Cardiac septum (tissue), 1 donor: ENCODE results near the gene ATG16L2. TPM values are rescaled to one million over a fixed set of nuclear protein-coding genes. Genes with fewer than 3 reads are reported as not detected.
"Not testable (repeated sequence)": the region's sequence is repeated elsewhere in the genome, so short reads cannot be mapped to it uniquely, and the experiment has no call there.

Experiments
- DNase-seq: peaks from one replicate; pipeline ENCODE4 v3.0.0-alpha.2; 2020; ENCODE audit warnings: low spot score
- intact Hi-C: fragments of 100-400 bp; cut with DNase I; formaldehyde crosslinking; loops from one replicate; pipeline ENCODE4 v1.14.0; 2022
- total RNA-seq: library from RNA; stranded (reverse); fragmentation: NEBNext Ultra II Directional; extraction: Animal tissue kit (Norgen Biotek cat#: 25700); gene quantifications from one replicate; pipeline ENCODE4 v1.2.1, GENCODE V29; 2021
- donor health status: DM: no; HTN: no; CAD: no.

Gene ATG16L2
- total RNA-seq, 1 donor from 2014 or later: 21.4 TPM

DNA sequence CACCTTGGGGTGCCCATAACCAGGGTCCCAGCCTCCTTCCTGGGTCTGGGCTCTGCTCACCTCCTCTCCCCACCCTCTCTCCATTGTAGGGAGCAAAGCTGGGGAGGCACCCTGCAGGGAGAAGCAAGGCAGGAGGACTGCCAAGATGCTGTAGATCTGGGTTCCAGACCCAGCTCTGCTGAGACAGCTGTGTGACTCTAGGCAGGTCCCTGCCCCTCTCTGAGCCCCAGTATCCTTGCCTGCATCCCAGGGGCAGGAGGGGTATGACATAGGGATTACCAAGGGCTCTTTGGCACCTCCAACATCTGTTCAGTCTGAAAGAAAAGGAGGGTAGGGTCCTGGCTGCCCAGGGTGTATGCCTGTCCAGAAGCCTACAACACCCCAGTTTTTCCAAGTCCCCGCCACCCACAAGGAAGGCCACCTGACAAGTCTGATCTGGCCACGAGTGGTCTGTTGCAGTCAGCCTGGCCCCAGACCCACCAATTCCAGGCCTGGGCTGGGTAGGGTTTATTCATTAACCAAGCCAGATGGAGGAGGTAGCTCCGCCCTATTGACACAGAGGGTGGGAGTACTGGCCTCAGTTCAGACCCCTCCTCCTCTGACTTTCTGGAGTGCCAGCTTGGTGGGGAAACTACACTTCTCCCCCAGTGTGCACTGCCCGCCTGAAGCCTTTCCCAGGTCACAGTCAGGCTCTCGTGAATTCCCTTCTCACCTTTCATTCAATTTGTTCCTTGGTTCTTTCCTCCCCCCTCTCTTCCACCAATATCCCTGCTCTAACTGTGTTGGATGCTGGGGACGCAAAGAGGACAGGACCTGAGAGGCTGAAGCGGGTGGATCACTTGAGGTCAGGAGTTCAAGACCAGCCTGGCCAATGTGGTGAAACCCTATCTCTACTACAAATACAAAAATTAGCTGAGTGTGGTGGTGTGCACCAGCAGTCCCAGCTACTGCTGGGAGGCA is 35.4 kb upstream of the ATG16L2 start:
- DNase-seq: no peak
- intact Hi-C loops: no loop called here

DNA sequence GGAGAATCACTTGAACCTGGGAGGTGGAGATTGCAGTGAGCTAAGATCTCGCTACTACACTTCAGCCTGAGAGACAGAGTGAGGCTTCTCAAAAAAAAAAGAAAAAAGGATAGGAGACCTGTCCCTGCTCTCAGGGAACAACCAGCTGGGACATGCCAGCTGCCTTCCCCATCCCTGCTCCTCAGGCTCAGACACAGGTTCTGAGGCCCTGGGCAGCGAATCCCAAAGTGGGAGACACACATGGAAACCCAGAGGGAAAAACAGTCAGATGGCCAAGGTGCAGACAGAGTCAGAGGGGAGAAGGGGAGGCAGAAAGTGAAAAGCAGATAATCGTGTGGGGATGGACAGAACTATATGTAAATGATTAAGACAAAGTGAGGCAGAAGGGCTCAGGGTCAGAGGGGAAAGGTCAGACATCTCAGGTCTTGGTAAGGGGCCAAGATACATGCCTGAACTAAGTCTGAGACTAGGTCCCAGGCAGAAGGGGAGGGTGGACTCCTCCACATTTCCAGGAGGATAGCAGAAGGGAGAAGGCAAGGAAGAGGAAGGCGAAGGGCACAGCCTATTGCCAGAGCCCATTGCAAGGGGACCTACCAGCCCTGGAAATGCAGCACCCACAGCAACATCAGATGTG is 34.6 kb upstream of the ATG16L2 start:
- no peak for DNase-seq
- intact Hi-C loops: no loop called here

DNA sequence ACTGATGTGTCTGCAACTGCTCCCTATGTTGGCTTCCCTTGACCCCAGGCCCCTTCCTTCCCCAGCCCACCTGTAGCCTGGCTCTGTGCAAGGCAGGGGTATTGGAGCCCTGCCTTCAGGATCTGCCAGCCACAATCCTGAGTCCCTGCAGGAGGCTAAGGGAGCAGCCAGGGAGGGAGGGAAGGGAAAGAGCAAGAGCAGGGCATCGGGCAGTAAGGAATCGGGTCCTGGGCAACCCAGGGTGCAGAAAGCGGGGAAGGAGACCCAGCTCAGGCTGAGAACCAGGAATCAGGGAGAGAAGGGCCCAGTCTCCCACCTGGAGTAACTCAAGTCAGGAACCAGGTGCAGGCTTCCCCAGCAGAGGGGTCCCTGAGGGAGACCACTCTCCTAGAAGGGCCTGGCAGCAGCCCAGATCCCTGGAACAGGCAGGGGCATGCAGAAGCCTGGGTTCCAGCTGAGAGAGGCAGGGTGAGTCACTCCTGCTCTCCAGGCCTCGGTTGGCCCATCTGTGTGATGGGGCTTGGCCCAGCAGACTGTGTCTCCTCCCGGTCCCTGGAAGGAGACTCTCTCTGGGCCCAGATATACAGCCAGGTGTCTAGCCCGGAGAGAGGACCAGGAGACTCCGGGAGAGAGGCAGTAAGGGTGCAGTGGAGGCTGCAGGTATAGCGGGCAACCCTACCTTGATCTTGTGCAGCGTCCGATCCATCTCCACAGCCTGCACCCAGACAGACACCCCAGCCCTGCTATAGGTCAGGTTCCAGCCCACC is 33.7 kb upstream of the ATG16L2 start:
- intact Hi-C loops: no loop called here
- DNase-seq: no peak

DNA sequence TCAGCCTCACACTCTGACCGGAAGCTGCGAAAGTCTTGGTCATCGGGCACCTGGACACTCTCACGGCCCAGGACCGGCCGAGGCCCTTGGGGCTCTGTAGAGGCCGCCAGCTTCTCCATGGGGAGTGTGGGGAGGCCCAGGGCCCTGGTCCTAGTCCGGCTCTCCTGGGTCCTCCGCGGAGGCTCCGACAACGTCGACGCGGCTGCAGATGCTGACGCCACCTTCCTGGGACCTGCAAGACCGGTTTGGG is 33.2 kb upstream of the ATG16L2 start:
- intact Hi-C loops: no loop called here
- no peak for DNase-seq

DNA sequence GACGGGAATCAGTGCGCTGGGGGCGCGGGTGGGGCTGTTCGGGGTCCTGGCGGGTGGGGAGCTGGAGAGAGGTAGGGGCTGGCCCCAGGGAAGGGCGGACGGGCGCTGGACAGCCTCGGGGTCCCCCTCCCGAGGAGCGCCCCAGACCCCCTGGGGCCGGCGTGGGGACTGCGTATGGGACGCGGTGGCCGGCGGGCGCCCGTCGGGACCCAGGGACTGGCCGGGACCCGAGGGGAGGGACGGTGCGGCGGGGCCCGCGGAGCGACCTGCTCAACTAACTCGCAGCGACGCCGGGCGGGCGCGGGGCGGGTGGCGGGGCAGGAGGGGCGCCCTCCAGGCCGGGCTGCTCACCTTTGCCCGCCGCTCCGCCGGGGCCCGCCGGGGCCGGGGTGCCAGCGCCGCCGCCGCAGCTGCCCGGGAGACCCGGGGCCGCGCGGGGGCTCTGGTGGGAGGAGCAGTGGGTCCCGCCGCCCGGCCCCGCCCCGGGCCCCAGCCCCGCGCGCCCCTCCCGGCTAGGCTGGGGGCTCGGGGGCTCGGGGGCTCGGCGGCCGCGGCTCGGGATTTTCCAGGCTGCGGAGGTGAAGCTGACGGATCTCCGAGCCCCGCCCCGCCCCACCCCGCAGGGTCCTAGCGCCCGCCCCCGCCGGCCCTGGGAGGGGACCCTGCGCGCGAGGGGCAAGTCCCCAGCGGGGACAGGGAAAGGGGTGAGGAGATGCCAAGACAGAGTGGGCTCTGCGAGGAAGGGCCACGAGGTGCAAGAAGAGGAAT is 32.7 kb upstream of the ATG16L2 start:
- DNase-seq: no peak
- intact Hi-C loops: no loop called here

DNA sequence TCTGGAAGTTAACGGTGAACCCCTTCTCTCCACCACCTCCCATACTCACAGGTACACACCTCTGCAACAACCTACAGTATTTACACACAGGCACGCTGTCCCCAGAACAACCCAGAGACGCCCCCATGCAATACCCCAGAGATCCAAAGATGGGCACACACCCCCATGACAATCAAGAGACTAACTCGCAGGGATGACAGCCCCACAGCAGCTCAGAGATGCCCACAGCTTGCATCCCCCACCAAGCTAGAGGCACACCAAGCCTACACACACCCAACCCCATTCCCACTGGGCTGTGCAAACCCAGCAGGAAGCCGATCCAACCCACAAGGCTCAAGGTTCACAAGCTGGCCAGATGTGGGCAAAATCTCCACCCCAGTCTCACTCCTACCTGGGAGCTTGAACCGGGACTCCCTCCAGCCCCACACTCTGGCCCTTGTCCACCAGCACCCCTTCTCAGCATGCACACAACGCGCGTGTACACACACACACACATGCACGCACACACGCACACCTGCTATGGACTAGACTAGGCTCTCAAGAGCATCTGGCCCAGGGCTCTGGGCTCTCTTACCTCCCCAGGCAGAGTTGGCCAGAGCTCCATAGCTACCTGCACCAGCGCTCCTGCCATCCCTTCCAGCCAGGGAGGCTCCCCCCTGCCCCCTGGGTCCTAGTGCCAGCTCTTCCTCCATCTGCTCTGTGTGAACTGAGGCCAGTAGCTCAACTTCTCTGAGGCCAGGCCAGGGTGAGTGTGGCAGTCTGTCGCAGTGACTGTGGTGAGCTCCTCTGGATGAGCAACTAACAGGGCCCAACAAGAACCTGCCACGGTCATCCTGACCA is 31.9 kb upstream of the ATG16L2 start:
- DNase-seq: no peak
- intact Hi-C loops: no loop called here

DNA sequence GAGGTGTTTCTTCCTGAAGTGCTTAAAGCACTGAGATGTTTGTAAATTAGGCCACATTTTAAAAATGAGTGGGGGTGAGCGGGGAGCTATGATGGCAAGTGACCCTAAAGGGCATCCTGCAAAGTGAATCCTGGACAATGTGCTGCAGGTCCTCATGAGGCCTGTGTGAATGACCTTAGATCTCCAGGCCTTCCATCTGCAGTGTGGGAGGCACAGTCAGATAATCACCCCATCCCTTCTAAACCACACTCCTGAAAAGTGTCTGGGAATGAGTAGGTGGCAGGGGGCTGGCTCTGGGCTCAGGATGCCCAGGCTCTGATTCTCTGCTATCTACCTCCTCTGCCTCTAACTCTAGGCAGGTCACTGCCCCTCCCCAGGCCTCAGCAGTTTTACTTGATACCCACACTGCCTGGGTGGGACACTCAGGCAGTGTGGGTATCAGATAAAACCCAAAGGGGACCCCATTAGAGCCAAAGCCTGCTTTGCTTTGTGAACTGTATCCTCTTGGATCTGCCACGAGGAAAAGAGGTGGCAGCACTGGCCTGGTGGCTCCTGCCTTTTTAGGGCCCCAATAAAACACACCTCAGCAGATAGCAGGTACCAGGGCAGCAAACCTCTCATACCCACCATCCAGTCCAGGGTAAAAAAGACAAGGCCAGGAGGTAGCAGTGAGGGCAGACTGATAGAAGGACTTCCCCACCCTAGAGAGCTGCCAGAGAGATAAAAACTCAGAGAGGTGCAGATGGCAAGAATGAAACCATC is 30.9 kb upstream of the ATG16L2 start:
- intact Hi-C loops: no loop called here
- no peak for DNase-seq

DNA sequence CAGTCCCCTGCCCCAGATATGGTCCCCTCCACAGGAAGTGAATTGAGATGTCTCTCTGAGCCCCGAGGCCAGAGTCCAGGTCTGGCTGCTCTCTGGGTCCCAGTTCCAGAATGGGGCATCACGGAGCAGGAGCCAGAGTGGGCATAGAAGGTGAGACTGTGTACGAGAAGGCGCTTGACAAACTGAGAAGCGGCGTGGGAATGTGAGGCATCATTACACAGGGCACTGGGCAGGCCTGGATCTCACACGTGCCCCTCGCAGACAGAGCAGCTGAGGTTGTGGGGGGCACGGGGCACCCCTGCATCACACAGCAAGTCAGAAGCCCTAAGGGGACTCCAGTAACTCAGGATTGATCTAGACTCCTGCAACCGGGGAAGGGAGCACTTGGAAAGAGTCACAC is 29.5 kb upstream of the ATG16L2 start:
- intact Hi-C loops: no loop called here
- DNase-seq: no peak

DNA sequence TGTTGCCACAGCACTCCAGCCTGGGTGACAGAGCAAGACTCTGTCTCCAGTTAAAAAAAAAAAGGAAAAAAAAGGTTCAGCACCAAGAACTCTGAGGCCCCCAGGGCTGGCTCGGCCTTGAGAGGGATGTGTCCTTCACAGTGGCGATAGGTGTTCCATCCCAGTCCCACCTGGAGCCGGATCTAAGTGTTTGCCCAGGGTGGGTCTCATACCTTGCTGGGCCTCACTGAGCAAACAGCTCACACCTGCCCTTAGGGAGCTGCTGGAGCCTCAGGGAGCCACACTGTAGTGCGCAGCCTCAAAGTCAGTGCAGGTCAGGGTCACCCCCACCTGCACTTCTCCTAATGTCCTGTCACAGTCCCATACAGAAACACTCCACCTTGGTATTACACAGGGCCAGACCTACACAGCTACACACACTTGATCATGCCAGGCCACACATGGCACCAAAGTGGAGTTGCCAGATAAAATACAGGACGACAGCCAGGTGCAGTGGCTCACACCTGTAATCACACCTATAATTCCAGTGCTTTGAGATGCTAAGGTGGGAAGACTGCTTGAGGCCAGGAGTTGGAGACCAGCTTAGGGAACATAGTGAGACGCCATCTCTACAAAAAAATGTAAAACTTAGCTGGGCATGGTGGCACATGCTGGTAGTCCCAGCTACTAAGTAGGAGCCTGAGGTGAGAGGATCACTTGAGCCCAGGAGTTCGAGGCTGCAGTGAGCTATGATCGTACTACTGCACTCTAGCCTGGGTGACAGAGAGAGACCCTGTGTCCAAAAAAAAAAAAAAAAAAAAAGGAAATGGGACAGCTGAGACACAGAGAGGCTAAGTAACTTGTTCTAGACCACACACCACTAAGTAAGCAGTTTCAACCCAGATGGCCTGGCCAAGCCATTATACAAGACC is 27.7 kb upstream of the ATG16L2 start:
- intact Hi-C loops: no loop called here
- no peak for DNase-seq

DNA sequence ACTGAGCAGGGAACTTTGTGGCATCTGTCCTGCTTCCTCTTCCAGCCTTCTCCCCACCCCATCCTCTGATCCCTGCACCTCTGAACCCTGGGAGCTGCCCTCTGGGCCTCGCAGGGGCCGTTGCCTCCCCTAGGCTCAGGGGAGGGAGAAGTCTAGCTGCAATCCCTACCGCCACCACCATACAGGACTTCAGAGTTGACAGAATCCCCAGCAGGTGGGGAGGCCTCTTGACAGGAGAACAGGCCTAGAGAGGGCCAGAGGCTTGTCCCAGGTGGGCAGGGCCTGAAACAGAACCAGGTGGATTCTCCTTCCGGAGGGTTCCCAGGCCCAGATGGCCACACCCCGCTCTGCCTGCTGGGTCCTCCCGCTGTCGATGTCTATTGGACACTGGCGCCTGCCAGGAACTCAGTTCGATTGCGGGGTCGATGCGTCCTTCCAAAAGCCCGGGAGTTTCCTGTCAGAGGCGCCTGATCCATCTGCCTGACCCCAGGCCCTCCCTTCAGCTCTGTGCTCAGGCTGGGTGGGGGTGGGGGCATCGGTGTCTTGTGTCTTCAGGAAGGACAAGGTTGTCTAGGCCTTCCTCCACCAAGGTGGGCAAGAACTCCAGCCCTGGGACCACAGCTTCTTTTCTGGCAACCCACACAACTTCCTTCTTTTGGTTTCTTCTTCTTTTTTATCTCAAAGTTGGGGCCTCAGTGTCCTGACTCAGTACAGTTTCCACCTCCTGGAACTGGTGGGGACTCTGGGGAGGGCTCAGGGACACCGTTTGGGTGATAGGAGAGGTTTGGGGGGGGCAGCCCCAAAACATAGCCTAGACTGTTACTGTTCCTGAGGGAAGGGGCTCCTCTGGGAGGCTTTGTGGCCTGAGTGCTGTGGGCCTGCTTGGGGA is 26.8 kb upstream of the ATG16L2 start:
- DNase-seq: no peak
- intact Hi-C loops: no loop called here

DNA sequence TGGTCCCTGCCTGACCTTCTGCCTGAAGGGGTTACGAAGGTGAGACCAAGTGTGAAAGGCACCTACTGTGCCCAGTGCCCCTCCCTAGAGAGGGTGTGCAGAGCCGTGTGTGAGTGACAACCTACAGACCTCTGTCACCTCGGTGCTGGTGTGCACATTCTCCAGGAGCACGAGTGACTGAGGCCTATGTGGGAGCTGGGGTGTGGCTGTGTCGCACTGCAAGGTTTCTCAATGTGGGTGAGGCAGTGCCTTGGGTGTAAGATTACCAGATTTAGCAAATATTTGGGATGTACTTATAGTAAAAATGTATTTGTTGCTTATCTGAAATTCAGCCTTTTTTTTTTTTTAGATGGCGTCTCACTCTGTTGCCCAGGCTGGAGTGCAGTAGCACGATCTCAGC is 26.0 kb upstream of the ATG16L2 start:
- intact Hi-C loops: no loop called here
- no peak for DNase-seq

DNA sequence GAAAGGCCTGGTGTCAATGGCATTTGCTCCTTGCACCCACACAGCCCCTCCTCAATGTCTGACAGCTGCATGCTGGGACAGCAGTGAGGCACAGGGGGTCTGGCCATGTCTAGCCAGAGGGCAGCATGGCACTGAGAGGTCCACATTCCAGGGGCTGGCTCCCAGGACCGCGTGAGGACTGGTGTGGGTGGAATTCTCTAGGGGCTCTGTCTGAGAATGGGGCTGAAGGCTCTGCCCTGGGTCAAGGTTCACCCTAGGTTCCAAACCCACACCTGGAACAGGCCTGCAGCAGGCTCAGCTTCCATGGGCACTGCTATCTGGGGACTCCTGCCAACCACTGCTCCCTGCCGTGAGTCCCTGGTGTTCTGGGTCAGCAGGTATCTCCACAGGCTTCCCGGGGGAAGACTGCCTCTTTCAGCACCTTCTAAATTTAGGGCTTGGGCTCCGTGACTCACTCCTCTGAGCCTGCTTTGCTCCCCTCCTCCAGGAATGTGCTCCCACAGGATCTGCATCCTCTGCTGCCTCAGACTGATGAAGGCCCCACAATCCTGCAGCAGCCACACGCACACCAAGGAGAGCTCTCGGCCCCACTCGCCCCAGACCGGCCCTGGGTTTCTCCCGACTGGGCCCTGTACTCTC is 24.6 kb upstream of the ATG16L2 start:
- intact Hi-C loops: no loop called here
- no peak for DNase-seq

DNA sequence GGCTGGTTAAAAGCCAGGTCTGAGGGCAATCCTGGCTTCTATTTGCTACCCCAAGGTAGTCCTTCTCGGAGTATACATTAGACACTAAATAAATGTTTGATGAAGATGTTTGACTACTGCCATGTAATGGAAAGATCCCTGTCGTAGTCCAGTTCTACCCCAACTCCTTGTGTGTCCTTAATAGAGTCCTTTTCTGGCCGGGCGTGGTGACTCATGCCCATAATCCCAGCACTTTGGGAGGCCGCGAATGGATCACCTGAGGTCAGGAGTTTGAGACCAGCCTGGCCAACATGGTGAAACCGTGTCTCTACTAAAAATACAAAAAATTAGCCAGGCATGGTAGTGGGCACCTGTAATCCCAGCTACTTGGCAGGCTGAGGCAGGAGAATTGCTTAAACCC is 23.0 kb upstream of the ATG16L2 start:
- intact Hi-C loops, DNase-seq: not testable (repeated sequence)

DNA sequence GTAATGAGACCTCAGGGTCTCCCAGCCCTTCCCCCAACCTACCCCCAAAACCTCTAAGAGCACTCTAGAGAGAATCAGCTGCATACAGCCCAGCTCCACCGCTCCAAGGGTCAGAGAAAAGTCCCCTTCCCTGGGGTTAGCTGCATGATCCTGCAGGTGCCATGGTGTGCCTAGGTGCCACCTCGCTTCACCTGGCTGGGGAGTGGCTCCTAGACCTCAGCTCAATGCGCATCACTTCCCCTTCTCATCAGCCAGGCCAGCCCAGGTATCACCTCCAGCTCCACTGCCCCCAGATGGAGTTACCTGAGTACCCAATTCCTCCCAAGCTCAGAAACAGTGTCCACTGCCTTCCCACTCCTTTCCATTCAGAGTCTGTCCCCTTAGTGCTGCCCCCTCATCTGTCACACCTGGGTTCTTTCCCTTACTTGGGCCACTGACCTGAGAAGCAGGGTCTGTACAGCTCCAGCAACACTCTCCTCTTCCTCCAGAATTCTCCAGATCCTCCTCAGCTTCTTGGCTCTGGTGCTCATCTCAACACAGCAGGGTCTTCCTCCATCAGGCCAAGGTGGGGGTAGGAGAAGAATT is 21.7 kb upstream of the ATG16L2 start:
- intact Hi-C loops: loop anchor here (1.0 kb wide), 1 partner anchor 69 kb away; no protein-coding TSS in a partner anchor
- DNase-seq: no peak

DNA sequence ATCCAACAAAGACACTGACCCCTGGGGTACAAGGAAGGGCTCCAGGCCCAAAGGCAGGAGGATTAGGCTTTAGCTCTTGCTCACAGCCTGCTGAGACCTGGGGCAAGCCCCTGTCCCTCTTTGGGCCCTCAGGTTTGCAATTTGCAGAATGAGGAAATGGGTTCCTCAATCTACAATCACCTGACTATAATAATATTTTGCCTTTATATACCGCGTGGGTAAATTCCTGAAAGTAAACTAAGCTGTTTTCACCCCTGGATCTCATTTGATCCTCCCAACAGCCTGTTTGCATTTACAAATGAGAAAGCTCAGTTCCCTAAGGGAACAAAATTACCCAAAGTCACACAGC is 21.2 kb upstream of the ATG16L2 start:
- DNase-seq: no peak
- intact Hi-C loops: loop anchor here (1.0 kb wide), 1 partner anchor 70 kb away; no protein-coding TSS in a partner anchor
